Measurements from ENCODE around the gene COG8.
"Not testable (repeated sequence)": the region's sequence is repeated elsewhere in the genome, so short reads cannot be mapped to it uniquely, and the experiment has no call there.

Gene COG8

DNA sequence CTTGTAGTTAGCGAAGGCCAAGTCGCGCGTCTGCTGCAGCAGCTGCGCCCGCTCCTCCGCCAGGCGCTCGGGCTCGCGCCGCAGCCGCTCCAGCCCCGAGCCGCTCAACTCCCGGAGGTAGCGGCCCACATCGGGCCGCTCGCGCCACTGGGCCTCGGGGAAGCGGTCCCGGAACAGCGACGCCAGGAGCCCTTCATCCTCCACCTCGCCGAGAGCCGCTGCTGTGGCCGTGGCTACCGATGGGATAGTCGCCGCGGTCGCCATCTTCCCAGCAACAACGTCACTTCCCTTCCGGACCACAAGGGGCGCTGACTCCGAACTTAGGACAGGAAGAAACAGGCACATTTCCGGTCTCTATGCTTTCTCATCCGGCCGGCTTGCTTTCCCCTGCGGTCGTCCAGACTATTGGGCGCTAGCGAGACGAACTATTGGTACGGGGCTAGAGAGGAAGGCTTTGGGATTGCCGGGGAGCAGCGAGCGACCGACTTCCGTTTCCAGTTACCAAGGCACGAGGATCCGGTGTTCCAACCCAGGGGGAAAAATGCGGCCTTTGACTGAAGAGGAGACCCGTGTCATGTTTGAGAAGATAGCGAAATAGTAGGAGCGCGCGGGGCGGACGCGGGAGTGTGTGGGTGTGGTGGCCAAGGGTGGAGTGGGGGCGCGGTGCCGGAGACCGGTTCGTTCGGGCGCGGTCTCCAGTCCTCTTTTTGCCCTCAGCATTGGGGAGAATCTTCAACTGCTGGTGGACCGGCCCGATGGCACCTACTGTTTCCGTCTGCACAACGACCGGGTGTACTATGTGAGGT, at the start of gene COG8, which contains the start of gene NIP7:
Gene COG8 (minus strand): TSS at position 276 of the 806 bp plus-strand sequence. CDS start 12 bp downstream, at position 264.
Gene NIP7 (plus strand): TSS at position 484 of the 806 bp plus-strand sequence. CDS start 58 bp downstream, at position 542.
- DNase-seq (ENCODE audit: low read depth in 4 of 4, low spot score in 1 of 4): peak; percentile 81 to 93 (median 82)

DNA sequence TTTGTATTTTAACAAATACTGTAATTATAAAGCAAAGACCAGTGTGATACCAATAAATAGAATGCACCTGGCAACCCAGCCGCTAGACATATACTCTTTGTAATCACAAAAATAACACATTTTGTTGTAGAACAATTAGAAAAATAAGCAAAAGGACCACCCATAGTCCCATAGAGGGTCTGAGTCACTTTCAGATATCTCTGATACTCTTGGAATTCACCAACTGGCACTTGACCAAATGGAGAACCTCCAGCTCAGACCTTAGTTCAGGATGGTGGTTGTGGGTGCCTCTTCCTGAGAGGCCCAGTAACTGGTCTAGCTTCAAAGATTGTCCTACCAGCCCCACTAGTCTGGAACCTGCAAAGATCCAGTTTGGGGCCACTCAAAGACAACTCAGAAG, 47.2 kb upstream of the COG8 start:
- no peak for DNase-seq (ENCODE audit: low read depth in 4 of 4, low spot score in 1 of 4)

- DNase-seq (ENCODE audit: low read depth in 4 of 4, low spot score in 1 of 4): no peak
Measured at GRCh38 chr16:69384974-69385373, 45.6 kb upstream of the COG8 start.

- no peak for DNase-seq (ENCODE audit: low read depth in 4 of 4, low spot score in 1 of 4)
Measured at GRCh38 chr16:69382421-69382820, 43.1 kb upstream of the COG8 start.

DNA sequence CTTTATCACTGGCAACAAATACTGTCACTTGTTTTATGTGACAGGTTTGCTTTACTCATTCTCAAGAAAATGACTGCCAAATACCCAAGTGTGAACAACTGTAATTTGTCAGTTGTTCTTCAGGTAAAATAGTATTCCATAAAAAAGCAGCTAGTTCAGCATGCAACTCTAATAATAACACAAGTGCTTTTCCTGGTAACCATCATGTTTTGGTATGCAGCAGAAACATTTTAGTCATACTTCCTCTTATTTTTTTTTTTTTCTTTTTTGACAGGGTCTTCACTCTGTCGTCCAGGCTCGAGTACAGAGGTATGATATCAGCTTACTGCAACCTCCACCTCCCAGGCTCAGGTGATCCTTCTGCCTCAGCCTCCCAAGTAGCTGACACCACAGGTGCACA, 41.9 kb upstream of the COG8 start:
- DNase-seq (ENCODE audit: low read depth in 4 of 4, low spot score in 1 of 4): no peak

GRCh38 chr16:69378760-69379159, 39.4 kb upstream of the COG8 start:
- no peak for DNase-seq (ENCODE audit: low read depth in 4 of 4, low spot score in 1 of 4)

DNA sequence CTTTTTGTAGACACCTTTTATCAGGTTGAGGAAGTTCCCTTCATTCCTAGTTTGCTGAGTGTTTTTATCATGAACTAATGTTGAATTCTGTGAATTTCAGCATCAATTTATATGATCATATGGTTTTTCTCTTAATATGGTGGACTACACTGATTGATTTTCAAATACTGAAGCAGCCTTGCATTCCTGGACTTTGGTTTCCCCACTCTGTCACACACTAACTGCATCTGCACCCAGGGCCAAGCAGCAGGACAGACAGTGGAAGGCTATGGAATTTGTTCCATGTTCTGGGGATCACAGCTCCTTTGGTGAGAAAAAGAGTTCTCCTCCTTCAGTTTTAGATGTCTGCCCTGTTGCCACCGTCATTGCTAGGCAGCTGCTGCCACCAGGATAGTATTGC, 38.7 kb upstream of the COG8 start:
- DNase-seq (ENCODE audit: low read depth in 4 of 4, low spot score in 1 of 4): no peak

GRCh38 chr16:69376393-69377059, 37.2 kb upstream of the COG8 start:
- DNase-seq (ENCODE audit: low read depth in 4 of 4, low spot score in 1 of 4): no peak

- no peak for DNase-seq (ENCODE audit: low read depth in 4 of 4, low spot score in 1 of 4)
Measured at GRCh38 chr16:69373019-69373418, 33.7 kb upstream of the COG8 start.

DNA sequence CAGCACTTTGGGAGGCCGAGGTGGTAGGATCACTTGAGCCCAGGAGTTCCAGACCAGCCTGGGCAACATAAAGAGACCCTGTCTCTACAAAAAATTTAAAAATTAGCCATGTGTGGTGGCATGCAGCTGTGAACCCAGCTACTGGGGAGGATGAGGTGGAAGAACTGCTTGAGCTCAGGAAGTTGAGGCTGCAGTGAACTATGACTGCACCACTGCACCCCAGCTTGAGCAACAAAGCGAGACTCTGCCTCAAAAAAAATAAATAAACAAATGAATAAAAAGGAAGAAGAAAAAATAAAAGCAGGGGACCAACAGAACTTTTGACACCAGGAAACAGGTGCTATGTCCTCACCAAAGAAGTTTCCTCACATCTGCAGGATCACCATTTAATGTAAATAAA, 32.2 kb upstream of the COG8 start:
- no peak for DNase-seq (ENCODE audit: low read depth in 4 of 4, low spot score in 1 of 4)

DNA sequence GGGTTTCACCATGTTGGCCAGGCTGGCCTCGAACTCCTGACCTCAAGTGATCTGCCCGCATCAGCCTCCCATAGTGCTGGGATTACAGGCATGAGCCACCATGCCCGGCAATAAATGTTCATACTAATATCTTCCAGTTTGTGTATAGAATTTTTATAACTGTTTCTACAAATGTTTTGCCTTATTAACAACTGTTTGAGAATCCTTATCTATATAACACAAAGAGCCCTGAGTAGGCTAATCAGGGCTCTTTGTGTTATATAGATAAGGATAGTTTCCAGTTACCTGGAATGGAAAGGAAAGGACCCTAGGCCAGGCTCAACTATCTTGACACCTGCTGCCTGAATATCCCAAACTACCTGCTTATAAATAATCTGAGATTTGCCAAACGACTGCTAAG, 29.5 kb upstream of the COG8 start:
- no peak for DNase-seq (ENCODE audit: low read depth in 4 of 4, low spot score in 1 of 4)

DNA sequence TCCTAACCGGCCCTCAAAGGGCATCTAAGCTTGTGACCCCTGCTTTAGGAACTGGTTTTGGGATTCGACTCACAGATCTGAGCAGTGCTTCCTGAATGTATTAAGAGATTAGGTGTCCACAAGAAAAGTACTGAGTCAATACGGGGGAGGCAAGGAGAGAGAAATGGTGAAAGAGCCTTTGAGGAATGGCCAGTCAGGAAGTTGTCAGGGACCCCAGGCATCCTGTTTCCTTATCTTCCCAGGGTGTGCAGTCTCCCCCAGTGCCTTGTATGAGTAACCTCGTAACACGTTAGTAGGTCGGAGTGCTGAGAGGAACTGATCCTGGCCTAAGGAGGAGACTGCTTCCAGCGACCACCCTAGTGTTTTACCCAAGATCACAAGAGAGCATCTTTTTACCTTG, 28.6 kb upstream of the COG8 start:
- DNase-seq (ENCODE audit: low read depth in 4 of 4, low spot score in 1 of 4): no peak

- DNase-seq (ENCODE audit: low read depth in 4 of 4, low spot score in 1 of 4): peak in 1 of 4 experiments; percentile 6
Measured at GRCh38 chr16:69366431-69366830, 27.1 kb upstream of the COG8 start.

DNA sequence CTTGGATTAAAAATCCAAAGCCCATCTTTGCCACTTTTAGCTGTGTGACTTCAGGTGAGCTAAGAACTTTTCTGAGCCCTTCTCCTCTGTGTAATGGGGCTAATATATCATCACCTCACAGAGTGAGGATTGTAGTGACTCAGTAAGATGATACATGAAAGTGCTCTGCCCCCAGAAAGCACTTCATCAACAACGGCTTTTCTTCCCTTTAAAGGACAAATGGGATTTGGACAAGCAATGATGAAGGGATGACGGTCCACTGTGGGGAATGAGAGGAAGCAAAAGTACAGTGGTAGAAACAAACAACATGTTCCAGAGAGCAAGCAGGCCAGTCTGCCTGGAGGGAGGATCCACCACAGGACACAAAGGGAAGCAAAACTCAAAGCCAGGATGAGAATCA, 26.5 kb upstream of the COG8 start:
- no peak for DNase-seq (ENCODE audit: low read depth in 4 of 4, low spot score in 1 of 4)

- DNase-seq (ENCODE audit: low read depth in 4 of 4, low spot score in 1 of 4): no peak
Measured at GRCh38 chr16:69364088-69364487, 24.7 kb upstream of the COG8 start.

DNA sequence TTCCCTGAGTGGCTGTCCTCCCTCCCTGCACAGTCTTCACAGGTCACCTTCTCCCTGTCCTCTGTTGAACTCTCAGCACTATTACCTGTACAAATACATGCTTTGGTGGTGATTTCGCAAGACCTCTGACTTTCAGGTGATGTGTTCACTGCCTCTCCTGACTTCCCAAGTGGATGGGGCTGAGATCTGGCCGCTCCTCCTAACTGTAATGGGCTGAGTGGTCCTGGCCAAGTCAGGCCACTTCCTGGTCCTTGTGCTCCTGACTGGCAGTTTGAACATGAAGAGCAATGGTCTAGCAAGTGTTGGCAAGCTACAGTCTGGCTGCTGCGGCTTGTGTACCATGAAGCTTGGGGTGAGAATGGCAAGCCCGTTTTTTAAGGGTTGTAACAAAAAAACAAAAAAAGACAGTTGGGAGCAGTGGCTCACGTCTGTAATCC, 23.9 kb upstream of the COG8 start:
- DNase-seq (ENCODE audit: low read depth in 4 of 4, low spot score in 1 of 4): no peak

GRCh38 chr16:69360070-69360469, 20.7 kb upstream of the COG8 start:
- not testable (repeated sequence) for DNase-seq (ENCODE audit: low read depth in 4 of 4, low spot score in 1 of 4)

- DNase-seq (ENCODE audit: low read depth in 4 of 4, low spot score in 1 of 4): no peak
Measured at GRCh38 chr16:69351309-69352027, 12.1 kb upstream of the COG8 start, which contains the start of gene TMED6. TMED6 (minus strand) TSS chr16:69351786; CDS start chr16:69351753, 33 bp downstream.

- no peak for DNase-seq (ENCODE audit: low read depth in 4 of 4, low spot score in 1 of 4)
Measured at GRCh38 chr16:69350536-69351133, 11.3 kb upstream of the COG8 start.

- DNase-seq (ENCODE audit: low read depth in 4 of 4, low spot score in 1 of 4): no peak
Measured at GRCh38 chr16:69349536-69349935, 10.2 kb upstream of the COG8 start.

DNA sequence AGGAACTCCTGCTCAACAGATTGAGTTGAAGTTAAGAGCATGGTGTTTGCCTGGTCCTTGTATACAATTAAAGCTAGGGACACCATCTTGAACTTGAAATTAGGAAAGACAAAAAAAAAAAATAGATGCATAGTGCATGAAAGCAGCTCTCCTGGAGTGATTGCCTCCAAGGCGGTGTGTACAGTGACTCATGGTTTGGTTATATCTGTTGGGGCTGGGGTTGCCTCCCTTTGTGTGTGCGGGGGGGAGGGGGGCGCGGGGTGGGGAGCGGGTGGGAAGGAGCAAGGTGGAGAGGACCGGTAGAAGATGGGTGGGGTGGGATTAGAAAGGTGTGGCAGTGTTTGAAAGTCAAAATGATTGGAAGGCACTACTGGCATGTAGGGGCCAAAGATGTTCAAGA, 8.9 kb upstream of the COG8 start:
- DNase-seq (ENCODE audit: low read depth in 4 of 4, low spot score in 1 of 4): no peak

Data from stimulated activated CD4-positive, alpha-beta T cell treated with anti-CD3 and anti-CD28 coated beads, Interleukin-1b, Interleukin-23, amount 100 ng/mL, for 24 hours (primary cell).